ENCODE data around the gene PTPN5. TPM values are rescaled to one million over a fixed set of nuclear protein-coding genes. Genes with fewer than 3 reads are reported as not detected.

Gene PTPN5
- total and polyA plus RNA-seq, 10 donors, result 0.08 to 2.0 (median 0.26) TPM; not detected in 1

GRCh38 chr11:18721561-18722292 is 69.9 kb downstream of the PTPN5 start:
- TF ChIP-seq, protein P1, sequence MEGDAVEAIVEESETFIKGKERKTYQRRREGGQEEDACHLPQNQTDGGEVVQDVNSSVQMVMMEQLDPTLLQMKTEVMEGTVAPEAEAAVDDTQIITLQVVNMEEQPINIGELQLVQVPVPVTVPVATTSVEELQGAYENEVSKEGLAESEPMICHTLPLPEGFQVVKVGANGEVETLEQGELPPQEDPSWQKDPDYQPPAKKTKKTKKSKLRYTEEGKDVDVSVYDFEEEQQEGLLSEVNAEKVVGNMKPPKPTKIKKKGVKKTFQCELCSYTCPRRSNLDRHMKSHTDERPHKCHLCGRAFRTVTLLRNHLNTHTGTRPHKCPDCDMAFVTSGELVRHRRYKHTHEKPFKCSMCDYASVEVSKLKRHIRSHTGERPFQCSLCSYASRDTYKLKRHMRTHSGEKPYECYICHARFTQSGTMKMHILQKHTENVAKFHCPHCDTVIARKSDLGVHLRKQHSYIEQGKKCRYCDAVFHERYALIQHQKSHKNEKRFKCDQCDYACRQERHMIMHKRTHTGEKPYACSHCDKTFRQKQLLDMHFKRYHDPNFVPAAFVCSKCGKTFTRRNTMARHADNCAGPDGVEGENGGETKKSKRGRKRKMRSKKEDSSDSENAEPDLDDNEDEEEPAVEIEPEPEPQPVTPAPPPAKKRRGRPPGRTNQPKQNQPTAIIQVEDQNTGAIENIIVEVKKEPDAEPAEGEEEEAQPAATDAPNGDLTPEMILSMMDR (IDR thresholded peaks at IDR 0.05 in 8 of 11, conservative IDR thresholded peaks at IDR 0.05 in 3 of 11), result peak; percentile 48 to 91 (median 79)
- TF ChIP-seq POLR2A (IDR thresholded peaks at IDR 0.05) (no peak), POLR2AphosphoS5 (IDR thresholded peaks at IDR 0.05) (peak in 1 of 3 donors; percentile 7)
- WGBS, 5 donors, result 0 to 1% (median 1%) methylated on average over 33 to 36 of the region's 36 CpGs
- Histone ChIP-seq H3K27me3 (replicated peaks in 1 of 7) (peaks cover 0 to 11% (median 0%) of the 10 kb centered on the region in 7 donors), H3K27ac (peak overlapping the region; percentile 8 to 72 (median 48)), H3K9me3 (no peaks in the 10 kb centered on the region), H3K4me1 (peaks cover 4 to 22% (median 18%) of the 10 kb centered on the region in 6 donors), H3K4me3 (peak overlapping the region; percentile 39 to 81 (median 56)), H3K36me3 (no peaks in the 10 kb centered on the region)
- DNase-seq, result peak; percentile 84
- intact Hi-C loops (cut with DNase I; ENCODE audit: low total_unique reads), result no loop called here

DNA sequence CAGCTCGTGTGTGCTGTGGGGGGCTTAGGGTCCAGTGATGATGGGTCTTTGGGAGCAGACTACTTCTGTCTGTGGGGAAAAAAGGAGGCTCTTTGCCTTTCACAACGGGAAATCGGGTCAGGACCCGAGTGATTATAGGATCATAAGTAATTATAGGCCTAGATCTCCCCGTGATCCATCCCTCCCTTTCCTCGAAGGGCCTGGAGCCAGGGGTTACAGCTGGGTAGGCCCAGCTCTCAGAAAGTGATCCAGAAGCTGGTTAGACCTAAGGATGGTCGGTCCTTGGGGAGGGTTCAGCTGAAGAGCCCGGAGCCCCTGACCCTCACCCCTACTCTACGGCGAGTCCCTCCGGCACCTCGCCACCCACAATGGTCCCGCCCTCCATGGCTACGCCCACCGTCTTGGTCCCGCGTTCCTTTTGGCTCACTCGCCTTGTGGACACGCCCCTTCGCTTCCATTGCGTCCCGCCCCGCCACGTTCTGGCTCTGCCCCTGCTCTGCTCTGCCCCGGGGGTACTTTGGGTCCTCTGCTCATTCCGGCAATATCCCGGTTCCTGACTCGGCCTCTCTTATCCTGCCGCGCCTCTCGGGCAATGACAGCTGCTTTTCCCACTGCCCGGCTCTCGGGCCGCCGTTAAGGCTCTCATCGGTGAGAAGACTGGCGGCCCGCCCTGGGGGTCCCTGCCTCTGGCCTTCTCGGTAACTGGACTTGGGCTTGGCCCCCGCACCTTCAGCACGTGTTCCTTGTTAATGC is 70.6 kb downstream of the PTPN5 start:
- Histone ChIP-seq H3K27ac (peak overlapping the region; percentile 8 to 72 (median 48)), H3K9me3 (no peaks in the 10 kb centered on the region), H3K4me1 (peaks cover 4 to 22% (median 18%) of the 10 kb centered on the region in 6 donors), H3K4me3 (peak overlapping the region; percentile 39 to 81 (median 56)), H3K36me3 (no peaks in the 10 kb centered on the region), H3K27me3 (replicated peaks in 1 of 7) (peaks cover 0 to 11% (median 0%) of the 10 kb centered on the region in 7 donors)
- peak; percentile 93 for DNase-seq
- intact Hi-C loops (cut with DNase I; ENCODE audit: low total_unique reads), result no loop called here
- whole genome bisulfite sequencing, 5 donors, result 7 to 9% (median 8%) methylated on average over 33 to 41 of the region's 41 CpGs
- TF ChIP-seq POLR2AphosphoS5 (IDR thresholded peaks at IDR 0.05), result peak; percentile 66 to 74 (median 73)
- no peak for TF ChIP-seq POLR2A (IDR thresholded peaks at IDR 0.05)

DNA sequence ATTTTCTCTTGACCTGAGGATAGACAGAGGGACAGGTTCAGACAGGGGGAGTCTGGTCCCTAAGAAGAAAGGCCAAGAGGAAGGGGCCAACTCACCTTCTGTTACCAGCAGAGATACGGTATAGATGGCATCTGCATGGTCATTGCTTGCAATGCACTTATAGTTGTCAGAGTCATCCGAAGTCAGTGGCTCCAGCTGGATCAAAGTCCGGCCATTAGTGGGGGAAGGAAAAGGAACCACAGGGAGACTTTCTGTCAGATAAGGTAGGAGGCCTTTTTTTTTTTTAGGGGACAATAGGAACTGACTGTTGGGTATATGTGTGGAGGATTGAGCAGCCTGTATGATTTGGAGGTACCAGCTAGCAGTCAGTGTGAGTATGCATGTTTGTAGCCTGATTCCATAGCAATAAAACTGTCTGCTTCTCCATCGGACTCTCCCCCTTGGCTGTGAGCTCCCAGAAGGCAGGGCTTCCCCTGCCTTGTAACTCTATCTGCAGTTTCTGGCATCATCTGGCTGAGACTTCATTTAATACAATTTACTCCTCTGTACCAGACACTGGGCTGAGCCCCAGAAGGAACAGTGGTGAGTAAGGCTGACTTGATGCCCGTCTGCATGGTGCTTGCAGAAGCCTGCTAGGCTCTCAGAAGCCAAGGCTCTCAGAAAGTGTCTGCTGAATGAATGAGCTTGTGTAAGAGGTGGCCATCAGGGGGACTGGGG is 71.3 kb downstream of the PTPN5 start:
- Histone ChIP-seq H3K9me3 (no peaks in the 10 kb centered on the region), H3K36me3 (no peaks in the 10 kb centered on the region), H3K27ac (peak overlapping the region in 2 of 8 donors; percentile 27 to 63), H3K27me3 (replicated peaks in 1 of 7) (peaks cover 0 to 11% (median 0%) of the 10 kb centered on the region in 7 donors), H3K4me3 (peak overlapping the region in 3 of 8 donors; percentile 53 to 81 (median 68)), H3K4me1 (peaks cover 4 to 22% (median 18%) of the 10 kb centered on the region in 6 donors)
- 78 to 95% (median 93%) methylated on average over 5 of the region's 5 CpGs for WGBS, 5 donors
- TF ChIP-seq, protein P1 (IDR thresholded peaks at IDR 0.05 in 8 of 11, conservative IDR thresholded peaks at IDR 0.05 in 3 of 11), result no peak
- no peak for TF ChIP-seq POLR2A (IDR thresholded peaks at IDR 0.05)
- TF ChIP-seq POLR2AphosphoS5 (IDR thresholded peaks at IDR 0.05), result no peak
- DNase-seq, result no peak
- intact Hi-C loops (cut with DNase I; ENCODE audit: low total_unique reads), result no loop called here

GRCh38 chr11:18715476-18715875 is 76.1 kb downstream of the PTPN5 start:
- Histone ChIP-seq H3K27me3 (replicated peaks in 1 of 7) (no peaks in the 10 kb centered on the region), H3K27ac (no peak overlapping the region), H3K4me1 (peaks cover 0 to 2% (median under 1%) of the 10 kb centered on the region in 6 donors), H3K36me3 (no peaks in the 10 kb centered on the region), H3K9me3 (no peaks in the 10 kb centered on the region), H3K4me3 (no peak overlapping the region)
- TF ChIP-seq, protein P1 (IDR thresholded peaks at IDR 0.05 in 8 of 11, conservative IDR thresholded peaks at IDR 0.05 in 3 of 11), result no peak
- TF ChIP-seq POLR2A (IDR thresholded peaks at IDR 0.05) (no peak), POLR2AphosphoS5 (IDR thresholded peaks at IDR 0.05) (no peak)
- intact Hi-C loops (cut with DNase I; ENCODE audit: low total_unique reads), result no loop called here
- WGBS, 5 donors, result 69 to 88% (median 84%) methylated on average over 7 of the region's 7 CpGs
- peak; percentile 50 for DNase-seq
